IPS-20b (cell line): ENCODE data around the gene NDFIP1.

Source experiments
- H3K27ac ChIP-seq: one replicate; pipeline ENCODE4 v1.5.1; 2013; ENCODE audit warnings: low read length
- H3K27me3 ChIP-seq: 2 replicates; pipeline ENCODE4 v1.6.1; 2013; ENCODE audit warnings: mild to moderate bottlenecking, low read length, inconsistent platforms; ENCODE audit not compliant: insufficient read depth
- H3K36me3 ChIP-seq: 2 replicates; pipeline ENCODE4 v1.6.1; 2013; ENCODE audit warnings: low read depth, mild to moderate bottlenecking, inconsistent platforms, low read length, moderate library complexity; ENCODE audit not compliant: insufficient read depth
- H3K4me1 ChIP-seq: 2 replicates; pipeline ENCODE4 v1.6.1; 2013; ENCODE audit warnings: mild to moderate bottlenecking, control low read depth, inconsistent platforms, low read length, moderate library complexity; ENCODE audit not compliant: insufficient read depth
- H3K4me3 ChIP-seq: 2 replicates; pipeline ENCODE4 v1.5.1; 2013; ENCODE audit warnings: mild to moderate bottlenecking, low read length, inconsistent platforms
- H3K9ac ChIP-seq: 2 replicates; pipeline ENCODE4 v1.6.1; 2013; ENCODE audit warnings: low read depth, mild to moderate bottlenecking, inconsistent platforms, low read length, moderate library complexity
- H3K9me3 ChIP-seq: 2 replicates; pipeline ENCODE4 v1.6.1; 2013; ENCODE audit warnings: mild to moderate bottlenecking, low read depth, low read length, inconsistent platforms; ENCODE audit not compliant: insufficient read depth

NDFIP1 gene

GRCh38 chr5:142199388-142199787, 90.8 kb downstream of the NDFIP1 start:
- Histone ChIP-seq H3K27ac (no peak overlapping the region), H3K36me3 (no peaks in the 10 kb centered on the region), H3K27me3 (no peaks in the 10 kb centered on the region), H3K9ac (no peak overlapping the region), H3K4me3 (no peak overlapping the region), H3K4me1 (peaks cover 5% of the 10 kb centered on the region), H3K9me3 (no peaks in the 10 kb centered on the region)

- H3K9ac ChIP-seq = no peak overlapping the region
- no peak overlapping the region for H3K4me3 ChIP-seq
- no peaks in the 10 kb centered on the region for H3K27me3 ChIP-seq
- peaks cover 5% of the 10 kb centered on the region for H3K4me1 ChIP-seq
- no peak overlapping the region for H3K27ac ChIP-seq
- H3K36me3 ChIP-seq = no peaks in the 10 kb centered on the region
- no peaks in the 10 kb centered on the region for H3K9me3 ChIP-seq
Measured at GRCh38 chr5:142200387-142200786, 91.8 kb downstream of the NDFIP1 start.

- Histone ChIP-seq H3K36me3 (no peaks in the 10 kb centered on the region), H3K27me3 (no peaks in the 10 kb centered on the region), H3K9me3 (no peaks in the 10 kb centered on the region), H3K4me3 (no peak overlapping the region), H3K9ac (no peak overlapping the region), H3K4me1 (peaks cover 5% of the 10 kb centered on the region), H3K27ac (no peak overlapping the region)
Measured at GRCh38 chr5:142201471-142201887, 92.9 kb downstream of the NDFIP1 start.

GRCh38 chr5:142202282-142202681, 93.7 kb downstream of the NDFIP1 start:
- Histone ChIP-seq H3K36me3 (no peaks in the 10 kb centered on the region), H3K27me3 (no peaks in the 10 kb centered on the region), H3K9ac (no peak overlapping the region), H3K9me3 (no peaks in the 10 kb centered on the region), H3K4me3 (no peak overlapping the region), H3K4me1 (peaks cover 3% of the 10 kb centered on the region; the same call in 1 of the 2 replicates), H3K27ac (no peak overlapping the region)
